ENCODE data around the gene AP1G2. TPM values are rescaled to one million over a fixed set of nuclear protein-coding genes. Genes with fewer than 3 reads are reported as not detected.
A peak's percentile ranks its signal among the peaks of the same experiment; 100 is the strongest.

AP1G2 gene
- polyA plus RNA-seq, 1 donor from 2014 or later, result 127 TPM

GRCh38 chr14:23566778-23567185 is 809 bp downstream of the AP1G2 start:
- no peak for TF ChIP-seq EP300 (conservative IDR thresholded peaks at IDR 0.05; ENCODE audit: poor library complexity, severe bottlenecking)
- peak; percentile 18 for TF ChIP-seq CTCF (IDR thresholded peaks at IDR 0.05; ENCODE audit: poor library complexity, severe bottlenecking)
- H3K27ac ChIP-seq (ENCODE audit: low read length), result peak overlapping the region; percentile 86
- peak overlapping the region; percentile 88 for H3K9ac ChIP-seq (ENCODE audit: low read length)
- H3K9me2 ChIP-seq (ENCODE audit: insufficient read depth, low read length), result no peaks in the 10 kb centered on the region
- no peaks in the 10 kb centered on the region for H3K9me3 ChIP-seq (ENCODE audit: low read length)
- no peaks in the 10 kb centered on the region for H3K79me2 ChIP-seq (replicated peaks; ENCODE audit: insufficient read depth, low read length)
- no peak overlapping the region for H2AFZ ChIP-seq (ENCODE audit: low read depth, low read length)
- no peaks in the 10 kb centered on the region for H3F3A ChIP-seq (ENCODE audit: insufficient read depth, low read length, poor library complexity, severe bottlenecking)
- peak overlapping the region; percentile 73 for H3K4me3 ChIP-seq (ENCODE audit: low read length)
- H4K20me1 ChIP-seq (ENCODE audit: insufficient read depth), result no peaks in the 10 kb centered on the region
- no peaks in the 10 kb centered on the region for H3K36me3 ChIP-seq (ENCODE audit: insufficient read depth, low read length)
- H3K27me3 ChIP-seq (ENCODE audit: insufficient read depth, low read depth, low read length), result no peaks in the 10 kb centered on the region
- peak overlapping the region; percentile 68 for H3K4me2 ChIP-seq (ENCODE audit: low read length)

GRCh38 chr14:23566112-23566777 is 1.3 kb downstream of the AP1G2 start:
- Histone ChIP-seq H4K20me1 (ENCODE audit: insufficient read depth) (no peaks in the 10 kb centered on the region), H2AFZ (ENCODE audit: low read depth, low read length) (no peak overlapping the region), H3K79me2 (replicated peaks; ENCODE audit: insufficient read depth, low read length) (no peaks in the 10 kb centered on the region), H3K4me3 (ENCODE audit: low read length) (peak overlapping the region; percentile 73), H3K36me3 (ENCODE audit: insufficient read depth, low read length) (no peaks in the 10 kb centered on the region), H3F3A (ENCODE audit: insufficient read depth, low read length, poor library complexity, severe bottlenecking) (no peaks in the 10 kb centered on the region), H3K9me2 (ENCODE audit: insufficient read depth, low read length) (no peaks in the 10 kb centered on the region), H3K27me3 (ENCODE audit: insufficient read depth, low read depth, low read length) (no peaks in the 10 kb centered on the region), H3K9me3 (ENCODE audit: low read length) (no peaks in the 10 kb centered on the region), H3K9ac (ENCODE audit: low read length) (peak overlapping the region; percentile 88), H3K4me2 (ENCODE audit: low read length) (peak overlapping the region; percentile 68), H3K27ac (ENCODE audit: low read length) (peak overlapping the region; percentile 86)
- TF ChIP-seq EP300 (conservative IDR thresholded peaks at IDR 0.05; ENCODE audit: poor library complexity, severe bottlenecking), result no peak
- TF ChIP-seq MXI1 (conservative IDR thresholded peaks at IDR 0.05; ENCODE audit: poor library complexity, severe bottlenecking), result no peak
- TF ChIP-seq RAD21 (conservative IDR thresholded peaks at IDR 0.05), result no peak
- peak; percentile 6 for TF ChIP-seq POLR2AphosphoS5 (IDR thresholded peaks at IDR 0.05)
- no peak for TF ChIP-seq TAF1 (IDR thresholded peaks at IDR 0.05; ENCODE audit: low read depth)

GRCh38 chr14:23565626-23566025 is 2.0 kb downstream of the AP1G2 start:
- H3K4me2 ChIP-seq (ENCODE audit: low read length), result no peak overlapping the region
- H3K79me2 ChIP-seq (replicated peaks; ENCODE audit: insufficient read depth, low read length), result no peaks in the 10 kb centered on the region
- H3K4me3 ChIP-seq (ENCODE audit: low read length), result no peak overlapping the region
- no peaks in the 10 kb centered on the region for H3K9me3 ChIP-seq (ENCODE audit: low read length)
- no peak overlapping the region for H3K27ac ChIP-seq (ENCODE audit: low read length)
- no peaks in the 10 kb centered on the region for H4K20me1 ChIP-seq (ENCODE audit: insufficient read depth)
- H3K9ac ChIP-seq (ENCODE audit: low read length), result no peak overlapping the region
- no peaks in the 10 kb centered on the region for H3K36me3 ChIP-seq (ENCODE audit: insufficient read depth, low read length)
- no peaks in the 10 kb centered on the region for H3F3A ChIP-seq (ENCODE audit: insufficient read depth, low read length, poor library complexity, severe bottlenecking)
- H3K9me2 ChIP-seq (ENCODE audit: insufficient read depth, low read length), result no peaks in the 10 kb centered on the region
- H2AFZ ChIP-seq (ENCODE audit: low read depth, low read length), result no peak overlapping the region
- TF ChIP-seq EZH2 (IDR thresholded peaks at IDR 0.05; ENCODE audit: borderline replicate concordance, insufficient read depth, low read length, poor library complexity, severe bottlenecking) (no peak), POLR2AphosphoS5 (IDR thresholded peaks at IDR 0.05) (peak; percentile 6), CTCF (IDR thresholded peaks at IDR 0.05; ENCODE audit: poor library complexity, severe bottlenecking) (no peak)
- H3K27me3 ChIP-seq (ENCODE audit: insufficient read depth, low read depth, low read length), result no peaks in the 10 kb centered on the region
